NOMO-1 treated with DMSO at 0.1 percent for 48 hours (cell line): ENCODE data around the gene ZNF408.

Source experiments
- DNase-seq: peaks from one replicate; lab custom pipeline; 2025; ENCODE audit not compliant: unreplicated experiment; lab: John Stamatoyannopoulos, UW

ZNF408 gene

DNA sequence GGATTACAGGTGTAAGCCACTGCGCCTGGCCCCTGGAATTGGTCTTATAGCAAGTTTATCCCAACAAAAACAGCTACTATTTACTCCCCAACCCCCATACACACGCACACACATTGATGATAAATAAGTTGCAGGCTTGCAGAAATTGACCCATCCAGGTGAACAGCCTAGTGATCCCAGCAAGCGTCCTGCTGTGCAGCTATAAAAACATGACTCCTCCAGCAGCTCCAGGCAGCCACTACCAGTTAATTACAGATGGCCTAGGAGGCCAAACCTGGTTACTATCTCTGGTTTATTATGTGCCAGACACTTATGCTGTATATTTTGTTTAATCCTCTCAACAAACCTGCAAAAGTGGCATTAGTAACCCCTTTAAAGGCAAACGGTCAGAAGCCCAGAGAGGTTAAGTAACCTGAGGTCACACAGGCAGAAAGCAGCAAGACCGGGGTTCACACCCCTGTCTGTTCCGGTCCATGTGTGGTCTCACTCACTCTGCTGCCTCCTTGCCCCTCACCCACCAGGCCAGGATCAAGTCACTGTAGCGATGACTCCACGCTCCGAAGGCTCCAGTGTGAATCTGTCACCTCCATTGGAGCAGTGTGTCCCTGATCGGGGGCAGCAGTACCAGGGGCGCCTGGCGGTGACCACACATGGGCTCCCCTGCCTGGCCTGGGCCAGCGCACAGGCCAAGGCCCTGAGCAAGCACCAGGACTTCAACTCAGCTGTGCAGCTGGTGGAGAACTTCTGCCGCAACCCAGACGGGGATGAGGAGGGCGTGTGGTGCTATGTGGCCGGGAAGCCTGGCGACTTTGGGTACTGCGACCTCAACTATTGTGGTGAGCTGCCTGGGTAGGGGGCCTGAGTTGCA is 24.7 kb downstream of the ZNF408 start:
- DNase-seq, result no peak

DNA sequence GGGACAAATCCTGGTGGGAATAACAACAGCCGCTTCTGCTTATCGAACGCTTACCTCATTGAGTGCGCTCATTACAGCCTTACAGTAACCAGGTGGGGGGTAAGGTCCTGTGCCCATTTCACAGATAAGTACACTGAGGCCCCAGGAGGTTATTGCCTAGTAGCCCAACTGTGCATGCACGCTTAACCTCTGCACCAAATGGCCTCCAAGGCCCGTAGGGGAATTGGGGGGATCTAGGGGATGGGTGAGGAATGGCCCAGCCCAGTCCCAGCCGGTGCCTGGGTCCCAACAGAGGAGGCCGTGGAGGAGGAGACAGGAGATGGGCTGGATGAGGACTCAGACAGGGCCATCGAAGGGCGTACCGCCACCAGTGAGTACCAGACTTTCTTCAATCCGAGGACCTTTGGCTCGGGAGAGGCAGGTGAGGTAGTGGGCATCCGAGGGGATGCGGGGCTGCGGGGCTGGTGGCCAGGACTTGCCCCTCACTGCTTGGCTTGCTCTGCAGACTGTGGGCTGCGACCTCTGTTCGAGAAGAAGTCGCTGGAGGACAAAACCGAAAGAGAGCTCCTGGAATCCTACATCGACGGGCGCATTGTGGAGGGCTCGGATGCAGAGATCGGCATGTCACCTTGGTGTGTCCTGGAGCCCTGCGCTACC is 25.5 kb downstream of the ZNF408 start:
- no peak for DNase-seq

DNA sequence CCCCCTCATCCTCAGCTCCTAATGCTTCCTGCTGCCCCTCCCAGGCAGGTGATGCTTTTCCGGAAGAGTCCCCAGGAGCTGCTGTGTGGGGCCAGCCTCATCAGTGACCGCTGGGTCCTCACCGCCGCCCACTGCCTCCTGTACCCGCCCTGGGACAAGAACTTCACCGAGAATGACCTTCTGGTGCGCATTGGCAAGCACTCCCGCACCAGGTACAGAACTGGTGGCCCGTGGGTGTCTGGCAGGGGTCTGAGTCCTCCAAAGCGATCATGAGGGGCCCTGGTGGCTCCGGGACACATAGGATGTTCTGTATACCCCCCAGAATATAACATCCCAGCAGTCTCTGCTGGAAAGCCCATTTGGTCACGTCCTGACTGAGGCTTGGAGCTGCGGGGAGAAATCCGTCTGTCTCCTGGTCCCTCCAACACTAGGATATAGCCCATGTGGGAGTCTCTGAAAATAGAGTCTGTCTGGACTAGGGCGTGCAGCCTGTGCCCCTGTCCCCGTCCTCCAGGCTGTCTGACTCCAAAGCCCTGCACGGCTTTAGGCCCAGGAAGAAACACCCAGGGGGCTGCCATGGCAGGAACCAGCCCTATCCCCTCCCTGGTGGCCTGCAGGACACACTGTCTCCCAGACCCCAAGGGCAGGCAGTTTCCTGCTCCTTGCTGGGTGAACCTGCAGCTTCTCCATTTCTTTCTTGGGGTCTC is 27.3 kb downstream of the ZNF408 start:
- no peak for DNase-seq

- no peak for DNase-seq
Observed at GRCh38 chr11:46728659-46729040, 27.8 kb downstream of the ZNF408 start.

DNA sequence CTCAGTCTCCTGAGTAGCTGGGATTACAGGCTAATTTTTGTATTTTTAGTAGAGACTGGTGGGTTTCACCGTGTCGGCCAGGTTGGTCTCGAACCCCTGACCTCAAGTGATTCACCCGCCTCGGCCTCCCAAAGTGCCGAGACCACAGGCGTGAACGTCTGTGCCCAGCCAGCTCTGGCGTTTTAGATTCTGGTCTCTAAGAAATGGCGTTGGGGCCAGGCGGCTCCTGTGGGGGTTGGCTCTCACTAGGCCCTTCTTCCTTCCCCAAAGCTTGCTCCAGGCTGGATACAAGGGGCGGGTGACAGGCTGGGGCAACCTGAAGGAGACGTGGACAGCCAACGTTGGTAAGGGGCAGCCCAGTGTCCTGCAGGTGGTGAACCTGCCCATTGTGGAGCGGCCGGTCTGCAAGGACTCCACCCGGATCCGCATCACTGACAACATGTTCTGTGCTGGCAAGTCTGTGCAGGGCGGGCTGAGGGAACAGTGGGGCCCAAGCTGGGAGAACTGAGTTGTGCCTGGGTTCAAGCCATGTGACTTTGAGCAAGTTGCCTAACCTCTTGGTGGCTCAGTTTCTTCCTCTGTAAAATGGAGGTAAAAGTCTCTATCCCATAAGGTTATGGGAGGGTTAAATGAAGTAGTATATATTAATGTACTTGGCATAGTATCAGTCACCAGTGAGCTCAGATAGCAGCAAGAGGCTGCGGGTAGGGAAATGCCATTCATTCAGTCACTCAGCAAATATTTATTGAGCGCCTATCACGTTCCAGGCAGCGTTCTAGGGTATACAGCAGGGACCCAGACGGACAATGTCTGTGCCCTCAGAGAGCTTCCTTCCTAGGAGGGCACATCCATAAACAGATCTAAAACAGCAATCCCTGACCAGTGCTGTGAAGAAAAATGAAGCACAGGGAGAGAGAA is 28.5 kb downstream of the ZNF408 start:
- no peak for DNase-seq

GRCh38 chr11:46731545-46731944 is 30.7 kb downstream of the ZNF408 start:
- no peak for DNase-seq

GRCh38 chr11:46733234-46733633 is 32.4 kb downstream of the ZNF408 start:
- no peak for DNase-seq

DNA sequence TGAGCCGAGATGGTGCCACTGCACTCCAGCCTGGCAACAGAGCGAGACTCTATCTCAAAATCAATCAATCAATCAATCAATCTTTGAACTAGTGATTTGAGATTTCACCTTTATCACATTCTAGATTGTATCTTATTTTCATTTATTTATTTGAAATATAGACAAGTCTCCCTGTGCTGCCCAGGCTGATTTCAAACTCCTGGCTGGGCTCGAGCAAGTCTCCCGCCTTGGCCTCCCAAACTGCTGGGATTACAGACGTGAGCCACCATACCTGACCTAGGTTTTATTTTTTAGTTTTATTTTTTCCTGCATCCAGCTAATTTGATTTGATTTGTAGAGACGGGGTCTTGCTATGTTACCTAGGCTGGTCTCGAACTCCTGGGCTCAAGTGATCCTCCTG is 35.3 kb downstream of the ZNF408 start:
- DNase-seq, result no peak

DNA sequence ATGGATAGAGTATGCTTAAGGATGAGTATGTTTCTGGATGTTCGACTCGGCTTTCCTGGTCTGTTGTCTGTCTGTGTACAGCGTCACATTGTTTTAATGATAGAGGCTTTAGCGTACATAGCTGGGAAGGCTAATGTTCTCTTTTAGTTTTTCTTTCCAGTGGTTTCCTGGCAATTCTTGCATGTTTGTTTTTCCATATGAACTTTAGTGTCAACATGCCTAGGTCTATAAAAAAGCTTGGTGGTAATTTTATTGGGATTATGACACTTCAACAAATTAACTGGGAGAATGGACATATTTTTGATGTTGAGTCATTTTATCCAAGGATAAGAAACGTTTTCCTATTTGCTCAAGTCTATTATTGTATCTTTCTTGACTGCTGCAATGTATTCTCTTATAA is 35.8 kb downstream of the ZNF408 start:
- no peak for DNase-seq

GRCh38 chr11:46737699-46738098 is 36.9 kb downstream of the ZNF408 start:
- no peak for DNase-seq

DNA sequence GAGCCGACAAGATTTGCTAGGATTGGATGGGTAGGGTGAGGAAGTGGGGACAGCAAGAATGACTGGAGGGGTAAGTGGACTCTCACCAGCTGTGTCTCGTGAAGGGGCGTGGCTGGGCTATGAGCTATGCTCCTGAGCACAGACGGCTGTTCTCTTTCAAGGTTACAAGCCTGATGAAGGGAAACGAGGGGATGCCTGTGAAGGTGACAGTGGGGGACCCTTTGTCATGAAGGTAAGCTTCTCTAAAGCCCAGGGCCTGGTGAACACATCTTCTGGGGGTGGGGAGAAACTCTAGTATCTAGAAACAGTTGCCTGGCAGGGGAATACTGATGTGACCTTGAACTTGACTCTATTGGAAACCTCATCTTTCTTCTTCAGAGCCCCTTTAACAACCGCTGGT is 38.1 kb downstream of the ZNF408 start:
- DNase-seq, result no peak

GRCh38 chr11:46741600-46742484 is 41.0 kb downstream of the ZNF408 start:
- DNase-seq, result no peak

DNA sequence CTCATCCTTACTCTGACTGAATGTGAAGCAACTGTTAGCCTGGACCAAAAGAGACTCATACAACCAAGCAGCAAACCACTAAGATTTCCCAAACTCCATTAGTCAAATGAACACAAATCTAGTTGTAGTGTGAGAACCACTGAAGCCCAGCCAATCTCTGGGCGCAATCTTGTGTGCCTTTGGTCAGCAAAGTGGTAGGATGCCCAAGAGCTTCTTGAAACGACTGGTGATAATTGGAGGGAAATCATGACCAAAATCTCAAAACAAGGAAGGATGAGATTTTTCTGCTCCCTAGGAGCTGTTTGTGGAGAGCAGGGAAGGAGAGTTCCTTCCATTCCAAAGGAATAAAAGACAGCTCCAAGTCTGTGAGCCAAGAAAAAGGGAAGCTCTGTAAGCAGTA is 42.2 kb downstream of the ZNF408 start:
- no peak for DNase-seq

GRCh38 chr11:46743693-46744339 is 43.0 kb downstream of the ZNF408 start:
- no peak for DNase-seq

DNA sequence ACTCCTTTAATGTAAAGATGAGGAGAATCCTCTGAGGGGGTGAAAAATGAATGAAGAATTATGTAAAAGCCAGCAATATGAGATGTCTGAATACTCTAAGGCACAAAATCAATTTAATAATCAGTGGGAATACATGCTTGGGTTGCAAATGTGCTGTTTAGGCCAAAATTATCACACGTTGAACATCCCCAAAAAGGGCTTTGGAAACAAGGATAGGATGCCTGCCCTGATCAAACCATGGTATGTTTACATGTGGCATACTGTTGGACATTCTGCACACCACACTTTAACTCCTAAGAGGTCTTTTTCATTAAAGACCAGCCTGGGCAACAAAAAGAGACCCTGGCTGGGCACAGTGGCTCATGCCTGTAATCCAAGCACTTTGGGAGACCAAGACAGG is 44.5 kb downstream of the ZNF408 start:
- no peak for DNase-seq

DNA sequence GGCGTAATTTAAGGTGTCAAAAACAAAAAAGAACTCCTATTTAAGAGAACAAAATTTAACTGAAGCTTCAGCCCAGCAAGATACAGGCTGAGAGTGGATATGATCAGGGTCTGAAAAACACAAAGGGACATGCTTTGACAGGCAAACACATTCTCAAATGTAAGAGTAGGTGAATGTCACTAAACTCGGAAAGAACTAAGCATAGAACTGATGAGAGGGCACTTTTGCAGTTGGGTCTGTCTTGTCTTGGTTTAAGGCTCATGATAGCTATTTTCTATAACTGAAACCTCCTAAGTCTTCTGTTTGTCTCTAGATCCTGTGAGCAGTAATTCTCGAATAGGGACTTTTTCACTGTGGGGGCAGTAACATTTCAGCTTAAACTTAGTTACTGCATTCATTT is 45.2 kb downstream of the ZNF408 start:
- DNase-seq, result no peak

- DNase-seq, result no peak
Observed at GRCh38 chr11:46747150-46747549, 46.3 kb downstream of the ZNF408 start.
